SK-N-SH (cell line): ENCODE results near the gene TACR2. TPM values are rescaled to one million over a fixed set of nuclear protein-coding genes. Genes with fewer than 3 reads are reported as not detected.

Source experiments
- CTCF ChIA-PET: fragments of 300-600, 350-600 bp; formaldehyde crosslinking; extraction: SDS; loops from one replicate; lab custom pipeline; 2021; lab: Yijun Ruan, JAX
- POLR2A ChIA-PET: fragments of 350-600 bp; sonication (Branson Sonifier 250); formaldehyde crosslinking; extraction: SDS; loops from one replicate; lab custom pipeline; 2020; ENCODE audit warnings: antibody characterized with exemption, inconsistent platforms; lab: Yijun Ruan, JAX
- DNase-seq: peaks from one replicate; pipeline ENCODE4 v3.0.0; 2012
- H2AFZ ChIP-seq: fragments of 200-600 bp; sonication (generic); 2 replicates; pipeline ENCODE4 v1.8.1; 2016; ENCODE audit warnings: antibody characterized with exemption, mild to moderate bottlenecking, low read depth
- H3F3A ChIP-seq: fragments of 200-600 bp; sonication (generic); replicated peaks from 2 replicates; pipeline ENCODE3; 2016; ENCODE audit warnings: antibody characterized with exemption, mild to moderate bottlenecking; ENCODE audit not compliant: insufficient read depth
- H3K27ac ChIP-seq, 2 experiments: fragments of 200-500 bp in 1 of 2; fragments of 200-600 bp in 1 of 2; sonication (Bioruptor generic) in 1 of 2; sonication (generic), shearing (Covaris generic) in 1 of 2; 2 replicates each; pipeline versions ENCODE4 v1.5.1 to v1.6.1; 2014 to 2016; ENCODE audit warnings: low read depth in 2 of 2, inconsistent platforms in 1 of 2, low read length in 1 of 2, mild to moderate bottlenecking in 1 of 2, mixed read lengths in 1 of 2
- H3K27me3 ChIP-seq: fragments of 200-600 bp; sonication (generic), shearing (Covaris generic); 2 replicates; pipeline ENCODE4 v1.6.1; 2016; ENCODE audit warnings: mixed run types; ENCODE audit not compliant: insufficient read depth
- H3K36me3 ChIP-seq, 2 experiments: fragments of 200-500 bp in 1 of 2; fragments of 200-600 bp in 1 of 2; sonication (Bioruptor generic) in 1 of 2; sonication (generic) in 1 of 2; replicated peaks in 1 of 2; 2 replicates each; pipeline versions ENCODE3 to v1.5.1; 2014 to 2016; ENCODE audit warnings: low read length in 1 of 2, mild to moderate bottlenecking in 1 of 2; ENCODE audit not compliant: insufficient read depth in 2 of 2, control insufficient read depth in 1 of 2
- H3K4me1 ChIP-seq, 2 experiments: fragments of 200-500 bp in 1 of 2; fragments of 200-600 bp in 1 of 2; sonication (Bioruptor generic) in 1 of 2; sonication (generic), shearing (Covaris generic) in 1 of 2; 2 replicates each; pipeline versions ENCODE4 v1.5.1 to v1.6.1; 2014 to 2016; ENCODE audit warnings: low read depth in 1 of 2, low read length in 1 of 2, mixed run types in 1 of 2; ENCODE audit not compliant: insufficient read depth in 2 of 2, control insufficient read depth in 1 of 2
- H3K4me2 ChIP-seq: fragments of 200-600 bp; sonication (generic), shearing (Covaris generic); 2 replicates; pipeline ENCODE4 v1.6.1; 2017; ENCODE audit warnings: mixed run types
- H3K4me3 ChIP-seq, 2 experiments: fragments of 200-500 bp in 1 of 2; fragments of 200-600 bp in 1 of 2; sonication (Bioruptor generic) in 1 of 2; sonication (generic), shearing (Covaris generic) in 1 of 2; 2 replicates each; pipeline versions ENCODE4 v1.5.1 to v1.8.1; 2014 to 2016; ENCODE audit warnings: low read depth in 2 of 2, inconsistent platforms in 1 of 2, low read length in 1 of 2, mild to moderate bottlenecking in 1 of 2, mixed read lengths in 1 of 2, moderate library complexity in 1 of 2
- H3K79me2 ChIP-seq: fragments of 200-600 bp; sonication (generic); 2 replicates; pipeline ENCODE4 v1.8.1; 2017; ENCODE audit warnings: mild to moderate bottlenecking; ENCODE audit not compliant: insufficient read depth
- H3K9ac ChIP-seq: fragments of 200-600 bp; sonication (generic); 2 replicates; pipeline ENCODE4 v1.6.1; 2017; ENCODE audit warnings: mixed run types
- H3K9me2 ChIP-seq: fragments of 200-600 bp; sonication (generic); 2 replicates; pipeline ENCODE4 v1.6.1; 2017; ENCODE audit warnings: mixed run types
- H3K9me3 ChIP-seq: fragments of 200-600 bp; sonication (generic); 2 replicates; pipeline ENCODE4 v1.6.1; 2017; ENCODE audit warnings: mixed run types, mild to moderate bottlenecking, moderate library complexity
- H4K20me1 ChIP-seq: fragments of 200-600 bp; sonication (generic); 2 replicates; pipeline ENCODE4 v1.6.1; 2017; ENCODE audit warnings: mild to moderate bottlenecking, mixed run types; ENCODE audit not compliant: insufficient read depth
- CHD2 ChIP-seq: fragments of 150-350 bp; IDR thresholded peaks from 2 replicates; pipeline ENCODE4 v1.6.1; 2018; ENCODE audit warnings: low read length; ENCODE audit not compliant: partially characterized antibody
- EP300 ChIP-seq, 2 experiments: IDR thresholded peaks; 2 replicates each; pipeline versions ENCODE4 v1.4.0 to v1.6.1; 2012; ENCODE audit warnings: borderline replicate concordance in 1 of 2, low read depth in 1 of 2, low read length in 1 of 2
- EZH2phosphoT487 ChIP-seq: fragments of 200-600 bp; sonication (generic); IDR thresholded peaks from 2 replicates; pipeline ENCODE4 v1.6.1; 2017; ENCODE audit warnings: low read depth, mixed run types, mild to moderate bottlenecking, antibody characterized with exemption, moderate library complexity, borderline replicate concordance
- FOXJ3 ChIP-seq: sonication (generic); formaldehyde crosslinking; IDR thresholded peaks from 2 replicates; pipeline ENCODE4 v1.5.1; 2020; ENCODE audit warnings: mild to moderate bottlenecking, missing genetic modification reagents
- FOXM1 ChIP-seq: IDR thresholded peaks from 2 replicates; pipeline ENCODE4 v1.4.0; 2012; ENCODE audit warnings: low read depth, mild to moderate bottlenecking
- MXI1 ChIP-seq: IDR thresholded peaks from 2 replicates; pipeline ENCODE4 v1.6.1; 2012; ENCODE audit warnings: mild to moderate bottlenecking, low read depth, low read length, improper control_type of control experiment
- NRF1 ChIP-seq: IDR thresholded peaks from 2 replicates; pipeline ENCODE4 v1.6.1; 2012; ENCODE audit warnings: low read depth, mild to moderate bottlenecking, low read length
- RFX5 ChIP-seq: IDR thresholded peaks from 2 replicates; pipeline ENCODE4 v1.6.1; 2012; ENCODE audit warnings: mild to moderate bottlenecking, improper control_type of control experiment, low read length
- RXRA ChIP-seq: IDR thresholded peaks from 2 replicates; pipeline ENCODE4 v1.4.0; 2012; ENCODE audit warnings: low read depth, mild to moderate bottlenecking, borderline replicate concordance
- SMC3 ChIP-seq: IDR thresholded peaks from 2 replicates; pipeline ENCODE4 v1.6.1; 2012; ENCODE audit warnings: low read depth, low read length, improper control_type of control experiment
- TCF12 ChIP-seq: IDR thresholded peaks from 2 replicates; pipeline ENCODE4 v1.4.0; 2012
- WGBS: methylation state at CpG from one replicate; pipeline ENCODE4 v1.1.6; 2017; ENCODE audit warnings: low lambda C conversion rate; 5-methylcytosine and 5-hydroxymethylcytosine counted together
- polyA plus RNA-seq, 3 experiments: library from polyadenylated mRNA; depleted of rRNA; stranded (reverse); fragments of >200 nt; gene quantifications; 2 replicates each; pipeline ENCODE4 v1.2.3, GENCODE V29; 2012
- TF ChIP-seq, protein P1 (sequence below): IDR thresholded peaks from 2 replicates; pipeline ENCODE4 v1.4.0; 2012; ENCODE audit warnings: low read depth, borderline replicate concordance
- TF ChIP-seq, protein P2 (sequence below): fragments of 150-350 bp; IDR thresholded peaks from 2 replicates; pipeline ENCODE4 v1.6.1; 2017; ENCODE audit warnings: antibody characterized with exemption, low read length, low read depth, borderline replicate concordance
- TF ChIP-seq, protein P3 (sequence below): IDR thresholded peaks from 2 replicates; pipeline ENCODE4; 2012
- TF ChIP-seq, protein P4 (sequence below): fragments of 200-600 bp; sonication (generic); IDR thresholded peaks from 2 replicates; pipeline ENCODE4 v1.6.1; 2017; ENCODE audit warnings: antibody characterized with exemption, mild to moderate bottlenecking, moderate library complexity

The TACR2 gene
- polyA plus RNA-seq, 1 of the 3 experiments (the other 2 are of a cell fraction): 0.02 TPM

DNA sequence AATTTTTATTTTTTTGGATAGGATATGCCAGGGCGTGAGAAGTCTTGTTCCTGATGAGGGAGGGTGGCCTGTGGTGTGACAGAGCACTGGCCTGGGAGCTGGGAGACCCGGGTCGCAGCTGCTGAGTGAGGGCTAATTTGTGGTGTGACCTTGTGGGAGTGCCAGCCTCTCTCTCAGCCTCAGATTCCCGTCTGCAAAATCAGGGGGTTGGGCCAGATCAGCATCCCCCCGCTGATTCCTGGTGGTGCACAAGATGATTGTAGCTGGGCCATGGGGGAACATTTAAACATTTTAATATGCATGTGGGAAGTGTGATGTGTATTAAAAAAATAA, 49.4 kb upstream of the TACR2 start:
- Histone ChIP-seq H3K4me2 (no peak overlapping the region), H3K36me3 (no peaks in the 10 kb centered on the region), H3K9ac (no peak overlapping the region), H3K4me3 (no peak overlapping the region), H3K4me1 (peaks cover 8 to 11% of the 10 kb centered on the region in 2 experiments; a peak in 2 of 4 replicates), H3K9me3 (no peaks in the 10 kb centered on the region), H3K79me2 (no peaks in the 10 kb centered on the region), H3K9me2 (no peaks in the 10 kb centered on the region), H3F3A (no peaks in the 10 kb centered on the region), H4K20me1 (no peaks in the 10 kb centered on the region), H3K27me3 (no peaks in the 10 kb centered on the region), H3K27ac (no peak overlapping the region), H2AFZ (no peak overlapping the region)
- no peak for TF ChIP-seq SMC3
- no peak for TF ChIP-seq EZH2phosphoT487
- no peak for TF ChIP-seq RFX5
- TF ChIP-seq, protein P1, sequence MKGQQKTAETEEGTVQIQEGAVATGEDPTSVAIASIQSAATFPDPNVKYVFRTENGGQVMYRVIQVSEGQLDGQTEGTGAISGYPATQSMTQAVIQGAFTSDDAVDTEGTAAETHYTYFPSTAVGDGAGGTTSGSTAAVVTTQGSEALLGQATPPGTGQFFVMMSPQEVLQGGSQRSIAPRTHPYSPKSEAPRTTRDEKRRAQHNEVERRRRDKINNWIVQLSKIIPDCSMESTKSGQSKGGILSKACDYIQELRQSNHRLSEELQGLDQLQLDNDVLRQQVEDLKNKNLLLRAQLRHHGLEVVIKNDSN: no peak
- no peak for TF ChIP-seq NRF1
- TF ChIP-seq, protein P2, sequence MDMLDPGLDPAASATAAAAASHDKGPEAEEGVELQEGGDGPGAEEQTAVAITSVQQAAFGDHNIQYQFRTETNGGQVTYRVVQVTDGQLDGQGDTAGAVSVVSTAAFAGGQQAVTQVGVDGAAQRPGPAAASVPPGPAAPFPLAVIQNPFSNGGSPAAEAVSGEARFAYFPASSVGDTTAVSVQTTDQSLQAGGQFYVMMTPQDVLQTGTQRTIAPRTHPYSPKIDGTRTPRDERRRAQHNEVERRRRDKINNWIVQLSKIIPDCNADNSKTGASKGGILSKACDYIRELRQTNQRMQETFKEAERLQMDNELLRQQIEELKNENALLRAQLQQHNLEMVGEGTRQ: no peak
- no peak for TF ChIP-seq RXRA
- TF ChIP-seq CHD2: no peak
- TF ChIP-seq, protein P3, sequence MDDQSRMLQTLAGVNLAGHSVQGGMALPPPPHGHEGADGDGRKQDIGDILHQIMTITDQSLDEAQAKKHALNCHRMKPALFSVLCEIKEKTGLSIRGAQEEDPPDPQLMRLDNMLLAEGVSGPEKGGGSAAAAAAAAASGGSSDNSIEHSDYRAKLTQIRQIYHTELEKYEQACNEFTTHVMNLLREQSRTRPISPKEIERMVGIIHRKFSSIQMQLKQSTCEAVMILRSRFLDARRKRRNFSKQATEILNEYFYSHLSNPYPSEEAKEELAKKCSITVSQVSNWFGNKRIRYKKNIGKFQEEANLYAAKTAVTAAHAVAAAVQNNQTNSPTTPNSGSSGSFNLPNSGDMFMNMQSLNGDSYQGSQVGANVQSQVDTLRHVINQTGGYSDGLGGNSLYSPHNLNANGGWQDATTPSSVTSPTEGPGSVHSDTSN: no peak
- no peak for DNase-seq
- WGBS: 50% methylated on average over 4 of the region's 5 CpGs
- POLR2A ChIA-PET: no interaction called here
- CTCF ChIA-PET: interaction anchor here (0.6 to 1.8 kb wide), 3 partner anchors 15 to 1704 kb away, joined by 3 to 6 read pairs (median 3); no protein-coding TSS in a partner anchor

DNA sequence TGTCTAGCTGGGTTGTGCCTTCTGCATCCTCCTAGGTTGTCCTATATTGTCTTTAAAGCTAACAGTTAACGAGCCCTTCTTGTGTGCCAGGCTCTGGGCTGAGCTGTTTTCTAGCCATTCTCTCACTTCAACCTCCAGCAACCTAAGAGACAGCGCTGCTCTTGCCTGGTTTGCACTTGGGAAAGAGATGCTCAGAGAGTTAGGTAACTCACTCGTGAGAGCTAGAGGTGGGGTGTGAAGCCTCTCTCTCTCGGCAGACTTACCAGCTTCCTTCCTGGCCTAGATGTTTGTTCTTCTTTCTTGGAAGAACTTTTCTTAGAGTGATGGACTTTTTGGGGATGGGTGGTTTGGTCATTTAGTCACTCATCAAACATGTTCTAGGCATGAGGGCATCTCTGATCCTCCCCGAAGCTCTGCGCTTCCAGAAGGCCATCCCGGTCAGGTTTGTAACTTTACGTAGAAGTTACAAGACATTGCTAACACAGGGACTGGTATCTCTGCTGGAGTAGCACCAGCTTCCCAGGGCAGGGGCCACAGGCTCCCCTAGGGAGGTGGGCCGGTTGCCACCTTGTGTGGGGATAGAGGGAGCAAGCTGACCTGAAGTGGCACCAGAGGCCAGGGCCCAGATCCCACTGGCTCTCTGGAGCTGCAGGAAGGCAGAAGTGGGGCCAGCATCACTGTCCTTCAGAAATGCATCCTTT, 48.9 kb upstream of the TACR2 start:
- no peaks in the 10 kb centered on the region for H3K9me3 ChIP-seq
- no peak for DNase-seq
- no peaks in the 10 kb centered on the region for H3K79me2 ChIP-seq
- H2AFZ ChIP-seq: no peak overlapping the region
- CTCF ChIA-PET: interaction anchor here (0.6 to 1.8 kb wide), 2 partner anchors 16 to 1703 kb away, joined by 3 to 6 read pairs; no protein-coding TSS in a partner anchor
- no peaks in the 10 kb centered on the region for H3K36me3 ChIP-seq
- H3K9me2 ChIP-seq: no peaks in the 10 kb centered on the region
- no peak overlapping the region for H3K27ac ChIP-seq
- no peak overlapping the region for H3K4me2 ChIP-seq
- POLR2A ChIA-PET: no interaction called here
- H3F3A ChIP-seq: no peaks in the 10 kb centered on the region
- H3K4me1 ChIP-seq: peaks cover 8 to 14% of the 10 kb centered on the region in 2 experiments; a peak in 2 of 4 replicates
- H3K4me3 ChIP-seq: no peak overlapping the region
- no peaks in the 10 kb centered on the region for H3K27me3 ChIP-seq
- 93% methylated on average over 5 of the region's 9 CpGs for WGBS
- TF ChIP-seq FOXM1: no peak
- TF ChIP-seq MXI1: no peak
- TF ChIP-seq, protein P4, sequence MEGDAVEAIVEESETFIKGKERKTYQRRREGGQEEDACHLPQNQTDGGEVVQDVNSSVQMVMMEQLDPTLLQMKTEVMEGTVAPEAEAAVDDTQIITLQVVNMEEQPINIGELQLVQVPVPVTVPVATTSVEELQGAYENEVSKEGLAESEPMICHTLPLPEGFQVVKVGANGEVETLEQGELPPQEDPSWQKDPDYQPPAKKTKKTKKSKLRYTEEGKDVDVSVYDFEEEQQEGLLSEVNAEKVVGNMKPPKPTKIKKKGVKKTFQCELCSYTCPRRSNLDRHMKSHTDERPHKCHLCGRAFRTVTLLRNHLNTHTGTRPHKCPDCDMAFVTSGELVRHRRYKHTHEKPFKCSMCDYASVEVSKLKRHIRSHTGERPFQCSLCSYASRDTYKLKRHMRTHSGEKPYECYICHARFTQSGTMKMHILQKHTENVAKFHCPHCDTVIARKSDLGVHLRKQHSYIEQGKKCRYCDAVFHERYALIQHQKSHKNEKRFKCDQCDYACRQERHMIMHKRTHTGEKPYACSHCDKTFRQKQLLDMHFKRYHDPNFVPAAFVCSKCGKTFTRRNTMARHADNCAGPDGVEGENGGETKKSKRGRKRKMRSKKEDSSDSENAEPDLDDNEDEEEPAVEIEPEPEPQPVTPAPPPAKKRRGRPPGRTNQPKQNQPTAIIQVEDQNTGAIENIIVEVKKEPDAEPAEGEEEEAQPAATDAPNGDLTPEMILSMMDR: no peak
- TF ChIP-seq EP300 (IDR thresholded peaks at IDR 0.05; ENCODE audit: borderline replicate concordance in 1 of 2, low read depth in 1 of 2, low read length in 1 of 2): no peak
- TF ChIP-seq TCF12: no peak
- no peak for TF ChIP-seq FOXJ3 (CRISPR knock-in tag)
- H4K20me1 ChIP-seq: no peaks in the 10 kb centered on the region
- H3K9ac ChIP-seq: no peak overlapping the region
